GM10847 (cell line): ENCODE results near the gene CYP27C1.

Source experiments
- POLR2A ChIP-seq: IDR thresholded peaks from 2 replicates; pipeline ENCODE4 v1.6.1; 2011; ENCODE audit not compliant: insufficient read length; ENCODE audit errors: extremely low read depth

CYP27C1 gene

GRCh38 chr2:127182626-127183458 lies 37.3 kb downstream of the CYP27C1 start:
- TF ChIP-seq POLR2A, result no peak

- no peak for TF ChIP-seq POLR2A
Observed at GRCh38 chr2:127181851-127182250, 38.2 kb downstream of the CYP27C1 start.

- no peak for TF ChIP-seq POLR2A
Observed at GRCh38 chr2:127179766-127180165, 40.3 kb downstream of the CYP27C1 start.

DNA sequence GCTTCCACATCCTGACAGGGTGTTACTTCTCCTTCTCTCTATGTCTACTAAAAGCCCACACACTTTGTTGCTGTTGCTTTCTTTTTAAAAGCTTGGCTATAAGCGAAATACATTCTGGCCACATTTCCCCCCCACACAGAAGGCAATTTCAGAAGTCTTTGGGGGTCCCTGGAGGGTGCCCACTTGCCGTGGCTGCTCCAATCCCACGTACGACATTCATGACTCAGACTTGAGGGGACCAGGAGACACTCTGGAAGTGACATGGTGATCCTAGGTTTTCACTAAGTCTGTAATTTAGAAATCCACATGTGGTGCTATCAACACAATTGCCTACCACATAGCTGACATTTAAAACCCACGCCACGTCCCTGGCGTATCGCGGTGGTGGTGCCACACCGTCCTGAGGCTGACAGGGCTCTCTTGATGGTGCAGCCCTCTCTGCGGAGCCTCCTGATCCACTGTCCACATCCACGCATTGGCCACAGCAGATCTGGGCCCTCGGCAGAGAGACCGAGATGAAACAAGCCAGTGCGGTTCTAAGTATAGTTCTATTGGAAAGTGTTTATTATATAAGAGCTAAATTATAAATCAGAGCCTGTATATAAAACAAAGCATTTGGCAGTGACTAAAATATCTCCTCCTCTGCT lies 42.4 kb downstream of the CYP27C1 start:
- no peak for TF ChIP-seq POLR2A

GRCh38 chr2:127176371-127177311 lies 43.5 kb downstream of the CYP27C1 start:
- no peak for TF ChIP-seq POLR2A

GRCh38 chr2:127175751-127176354 lies 44.2 kb downstream of the CYP27C1 start:
- no peak for TF ChIP-seq POLR2A

DNA sequence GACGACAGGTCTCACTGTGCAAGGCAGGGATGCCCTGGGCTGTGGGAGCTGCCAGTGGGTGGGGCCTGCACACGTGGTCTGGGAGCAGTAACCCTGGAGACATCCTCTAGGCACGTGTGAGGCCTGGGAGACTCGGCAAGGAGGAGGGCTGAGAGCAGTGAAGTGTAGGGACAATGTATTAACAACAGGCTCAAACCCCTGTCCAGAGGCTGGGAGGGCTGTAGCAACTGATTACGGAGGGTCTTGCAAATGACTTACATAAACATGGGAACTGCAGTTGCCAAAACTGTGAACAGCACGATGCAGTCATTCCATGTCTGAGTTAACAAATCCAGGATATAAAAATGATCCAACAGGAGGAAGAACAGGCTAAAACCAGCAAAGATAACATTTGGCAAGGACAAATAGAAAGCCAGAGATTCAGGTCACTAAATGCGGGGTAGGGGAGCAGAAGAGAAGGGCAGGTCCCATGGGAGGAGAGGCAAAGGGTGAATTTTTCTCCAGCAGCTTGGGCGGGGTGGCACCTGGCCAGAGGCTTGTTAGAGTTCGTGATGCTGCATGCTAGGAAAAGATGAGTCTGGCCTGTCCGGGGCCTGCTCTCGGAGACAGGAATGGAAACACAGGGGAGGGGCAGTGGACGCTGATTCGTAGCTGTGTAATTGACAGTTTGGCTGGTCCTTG lies 44.9 kb downstream of the CYP27C1 start:
- no peak for TF ChIP-seq POLR2A

- TF ChIP-seq POLR2A, result no peak
Observed at GRCh38 chr2:127174640-127175039, 45.5 kb downstream of the CYP27C1 start.

GRCh38 chr2:127174136-127174535 lies 46.0 kb downstream of the CYP27C1 start:
- no peak for TF ChIP-seq POLR2A

- TF ChIP-seq POLR2A, result no peak
Observed at GRCh38 chr2:127173057-127173456, 47.0 kb downstream of the CYP27C1 start.

- no peak for TF ChIP-seq POLR2A
Observed at GRCh38 chr2:127172306-127172705, 47.8 kb downstream of the CYP27C1 start.

DNA sequence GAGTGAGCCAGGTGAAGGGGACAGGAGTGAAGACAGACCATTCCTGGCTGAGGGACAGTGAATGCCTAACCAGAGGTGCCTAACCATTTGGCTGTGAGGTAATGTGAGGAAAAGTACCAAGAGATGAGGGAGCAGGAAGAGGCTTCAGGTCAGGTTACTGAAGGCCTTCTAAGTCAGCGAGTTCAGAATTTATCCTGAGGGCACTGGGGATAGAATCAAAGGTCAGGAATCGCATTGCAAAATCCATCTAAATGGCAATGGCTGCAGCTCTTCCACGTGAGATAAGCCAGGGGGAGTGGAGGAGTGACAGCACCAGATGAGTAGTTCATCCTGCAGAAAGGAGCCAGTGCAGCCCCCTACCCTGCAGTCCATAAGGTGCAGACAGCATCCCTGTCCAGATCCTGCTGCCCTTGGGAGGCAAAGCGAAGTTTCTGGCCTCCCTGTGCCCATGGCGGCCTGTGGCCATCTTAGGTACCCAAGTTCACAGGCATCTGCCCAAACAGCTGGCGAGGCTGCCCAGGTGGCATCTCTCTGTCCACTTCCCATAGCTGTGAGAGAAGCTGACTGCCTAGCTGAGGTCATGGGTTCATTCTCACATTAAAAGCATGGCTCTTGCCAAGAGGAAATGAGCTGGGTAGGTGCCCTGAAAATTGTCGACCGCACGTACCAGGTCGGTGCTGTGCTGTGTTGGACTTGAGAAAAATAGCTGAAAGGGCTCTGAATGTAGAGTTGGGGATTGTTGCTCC lies 49.5 kb downstream of the CYP27C1 start:
- no peak for TF ChIP-seq POLR2A

- no peak for TF ChIP-seq POLR2A
Observed at GRCh38 chr2:127170021-127170420, 50.1 kb downstream of the CYP27C1 start.

GRCh38 chr2:127169066-127169660 lies 50.9 kb downstream of the CYP27C1 start:
- TF ChIP-seq POLR2A, result no peak
